Vagina (tissue), 2 donors: ENCODE results near the gene PLK2. TPM values are rescaled to one million over a fixed set of nuclear protein-coding genes. Genes with fewer than 3 reads are reported as not detected.

Experiments
- DNase-seq, 2 donors: peaks; one replicate each; pipeline ENCODE4 v3.0.0-alpha.2; 2017; ENCODE audit errors: extremely low spot score in 2 of 2
- H3K27ac ChIP-seq: fragments of 200-600 bp; sonication (generic); one replicate; pipeline ENCODE4 v1.5.1; 2019
- H3K27me3 ChIP-seq: fragments of 200-600 bp; sonication (generic); one replicate; pipeline ENCODE4 v1.5.1; 2019
- H3K36me3 ChIP-seq, 2 donors: fragments of 200-600 bp; sonication (generic); one replicate each; pipeline ENCODE4 v1.5.1; 2017 to 2019
- H3K4me1 ChIP-seq: fragments of 200-600 bp; sonication (generic); one replicate; pipeline ENCODE4 v1.5.1; 2019
- H3K4me3 ChIP-seq, 2 donors: fragments of 200-600 bp; sonication (generic); 1 replicate in 1 of 2; 2 replicates in 1 of 2; pipeline ENCODE4 v1.5.1; 2016 to 2019
- H3K9me3 ChIP-seq: fragments of 200-600 bp; sonication (generic); one replicate; pipeline ENCODE4 v1.5.1; 2019
- CTCF ChIP-seq, 3 experiments: fragments of 450-650 bp in 2 of 3; fragments of 200-600 bp in 1 of 3; sonication (generic) in 1 of 3; IDR thresholded peaks; one replicate each; pipeline ENCODE4 v1.5.1; 2017 to 2019; ENCODE audit warnings: antibody characterized with exemption in 3 of 3, mild to moderate bottlenecking in 2 of 3, moderate library complexity in 2 of 3
- POLR2A ChIP-seq, 2 donors: fragments of 450-650 bp; IDR thresholded peaks; one replicate each; pipeline ENCODE4 v1.6.1; 2017; ENCODE audit warnings: antibody characterized with exemption in 2 of 2, mild to moderate bottlenecking in 2 of 2, moderate library complexity in 2 of 2
- POLR2AphosphoS5 ChIP-seq, 2 donors: sonication (generic); formaldehyde crosslinking; IDR thresholded peaks; one replicate each; pipeline ENCODE4 v1.9.0; 2017; ENCODE audit warnings: antibody characterized with exemption in 2 of 2, mild to moderate bottlenecking in 2 of 2, low read depth in 1 of 2; ENCODE audit not compliant: insufficient read depth in 1 of 2
- intact Hi-C: fragments of 100-400 bp; cut with DNase I; formaldehyde crosslinking; loops from one replicate; pipeline ENCODE4 v1.15.1; 2023
- total RNA-seq: library from RNA; depleted of rRNA; stranded (reverse); fragments of >200 nt; gene quantifications from one replicate; pipeline ENCODE4 v1.2.3, GENCODE V29; 2016

The PLK2 gene
- total RNA-seq, 1 donor from 2014 or later = 169 TPM

GRCh38 chr5:58503390-58504046 lies 43.6 kb upstream of the PLK2 start:
- no peak for DNase-seq
- no peaks in the 10 kb centered on the region for H3K36me3 ChIP-seq
- no peak overlapping the region for H3K4me3 ChIP-seq
- H3K27me3 ChIP-seq = no peaks in the 10 kb centered on the region
- TF ChIP-seq CTCF (IDR thresholded peaks at IDR 0.05) (no peak), POLR2AphosphoS5 (IDR thresholded peaks at IDR 0.05; ENCODE audit: insufficient read depth in 1 of 2, low read depth in 1 of 2) (no peak), POLR2A (IDR thresholded peaks at IDR 0.05) (no peak)
- intact Hi-C loops = no loop called here
- no peak overlapping the region for H3K27ac ChIP-seq
- H3K4me1 ChIP-seq = no peaks in the 10 kb centered on the region
- H3K9me3 ChIP-seq = no peaks in the 10 kb centered on the region

DNA sequence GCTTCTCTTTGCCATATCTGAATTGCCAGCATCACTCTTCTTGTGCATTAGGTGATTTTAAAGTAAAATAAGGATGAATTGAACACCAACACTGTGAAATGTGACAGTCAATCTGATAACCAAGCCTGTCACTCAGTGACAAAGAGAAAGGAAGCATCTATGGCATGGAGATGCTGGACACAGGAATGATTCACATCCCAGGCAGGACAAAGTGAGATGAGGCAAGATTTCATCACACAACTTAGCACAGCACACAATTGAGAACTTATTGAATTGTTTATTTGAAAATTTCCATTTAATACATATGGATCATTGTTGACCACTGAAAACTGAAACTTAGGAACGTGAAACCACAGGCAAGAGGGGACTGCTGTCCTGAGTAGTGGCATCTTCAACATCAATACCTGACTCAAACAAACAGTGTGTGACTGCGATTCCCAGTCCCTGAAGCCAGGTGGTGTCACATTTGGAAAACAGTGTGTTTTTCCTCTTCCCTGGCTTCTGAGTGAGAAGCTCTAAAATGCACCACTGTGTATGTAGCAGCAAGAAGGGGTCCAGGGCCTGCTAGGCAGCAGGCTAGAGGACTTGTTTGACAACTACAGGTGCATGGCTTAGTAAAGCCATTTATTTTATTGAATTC lies 42.0 kb upstream of the PLK2 start:
- DNase-seq = no peak
- TF ChIP-seq POLR2AphosphoS5 (IDR thresholded peaks at IDR 0.05; ENCODE audit: insufficient read depth in 1 of 2, low read depth in 1 of 2) (no peak), POLR2A (IDR thresholded peaks at IDR 0.05) (no peak), CTCF (IDR thresholded peaks at IDR 0.05) (no peak)
- no peaks in the 10 kb centered on the region for H3K27me3 ChIP-seq
- no peaks in the 10 kb centered on the region for H3K36me3 ChIP-seq
- no peak overlapping the region for H3K27ac ChIP-seq
- no peak overlapping the region for H3K4me3 ChIP-seq
- intact Hi-C loops = no loop called here
- H3K4me1 ChIP-seq = no peaks in the 10 kb centered on the region
- no peaks in the 10 kb centered on the region for H3K9me3 ChIP-seq

DNA sequence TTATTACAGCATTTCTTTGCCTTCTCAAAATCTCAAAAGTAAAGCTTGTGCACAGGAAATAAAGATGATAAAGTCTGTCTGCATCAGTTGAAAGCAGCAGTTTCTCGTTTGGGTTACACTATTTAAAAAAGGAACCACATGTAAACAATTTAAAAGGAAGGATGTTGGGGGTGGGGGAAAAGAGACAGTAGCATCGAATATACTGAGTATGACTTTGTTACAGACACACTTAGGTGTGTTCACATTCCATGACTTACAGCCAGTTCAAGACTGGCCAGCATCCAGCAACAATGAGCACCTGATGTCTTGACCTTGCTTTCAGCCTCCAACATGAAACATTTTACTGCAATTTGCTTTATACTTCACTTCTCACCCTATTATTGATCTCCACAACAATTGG lies 40.1 kb upstream of the PLK2 start:
- intact Hi-C loops = loop anchor here (10.0 kb wide), 1 partner anchor 355 kb away; no protein-coding TSS in a partner anchor
- no peak overlapping the region for H3K4me3 ChIP-seq
- H3K27me3 ChIP-seq = no peaks in the 10 kb centered on the region
- no peak overlapping the region for H3K27ac ChIP-seq
- DNase-seq = no peak
- H3K9me3 ChIP-seq = no peaks in the 10 kb centered on the region
- no peaks in the 10 kb centered on the region for H3K4me1 ChIP-seq
- no peak for TF ChIP-seq POLR2A (IDR thresholded peaks at IDR 0.05)
- no peak for TF ChIP-seq POLR2AphosphoS5 (IDR thresholded peaks at IDR 0.05; ENCODE audit: insufficient read depth in 1 of 2, low read depth in 1 of 2)
- TF ChIP-seq CTCF (IDR thresholded peaks at IDR 0.05) = no peak
- H3K36me3 ChIP-seq = no peaks in the 10 kb centered on the region

DNA sequence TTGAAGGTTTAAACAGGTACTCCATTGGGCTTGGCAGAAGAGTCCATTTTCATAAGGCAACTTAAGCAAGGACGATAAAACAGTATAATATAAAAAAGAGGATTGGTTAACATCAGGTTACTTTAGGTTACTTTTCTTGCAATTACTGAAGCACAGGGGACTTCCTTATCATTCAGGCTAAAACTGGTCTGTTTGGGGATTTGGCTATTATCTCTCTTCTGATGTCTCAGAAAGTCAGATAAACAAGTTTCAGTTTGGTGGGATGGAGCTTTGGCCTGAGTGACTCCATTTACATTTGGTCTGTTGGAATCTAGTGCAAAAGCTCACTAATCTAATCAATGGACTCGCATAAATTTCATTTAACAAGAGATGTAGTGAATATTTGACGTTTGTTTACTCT lies 39.3 kb upstream of the PLK2 start:
- no peak overlapping the region for H3K4me3 ChIP-seq
- intact Hi-C loops = loop anchor here (10.0 kb wide), 1 partner anchor 356 kb away; no protein-coding TSS in a partner anchor
- no peak for DNase-seq
- no peak overlapping the region for H3K27ac ChIP-seq
- H3K36me3 ChIP-seq = no peaks in the 10 kb centered on the region
- no peak for TF ChIP-seq CTCF (IDR thresholded peaks at IDR 0.05)
- TF ChIP-seq POLR2AphosphoS5 (IDR thresholded peaks at IDR 0.05; ENCODE audit: insufficient read depth in 1 of 2, low read depth in 1 of 2) = no peak
- no peaks in the 10 kb centered on the region for H3K9me3 ChIP-seq
- H3K4me1 ChIP-seq = no peaks in the 10 kb centered on the region
- H3K27me3 ChIP-seq = no peaks in the 10 kb centered on the region

DNA sequence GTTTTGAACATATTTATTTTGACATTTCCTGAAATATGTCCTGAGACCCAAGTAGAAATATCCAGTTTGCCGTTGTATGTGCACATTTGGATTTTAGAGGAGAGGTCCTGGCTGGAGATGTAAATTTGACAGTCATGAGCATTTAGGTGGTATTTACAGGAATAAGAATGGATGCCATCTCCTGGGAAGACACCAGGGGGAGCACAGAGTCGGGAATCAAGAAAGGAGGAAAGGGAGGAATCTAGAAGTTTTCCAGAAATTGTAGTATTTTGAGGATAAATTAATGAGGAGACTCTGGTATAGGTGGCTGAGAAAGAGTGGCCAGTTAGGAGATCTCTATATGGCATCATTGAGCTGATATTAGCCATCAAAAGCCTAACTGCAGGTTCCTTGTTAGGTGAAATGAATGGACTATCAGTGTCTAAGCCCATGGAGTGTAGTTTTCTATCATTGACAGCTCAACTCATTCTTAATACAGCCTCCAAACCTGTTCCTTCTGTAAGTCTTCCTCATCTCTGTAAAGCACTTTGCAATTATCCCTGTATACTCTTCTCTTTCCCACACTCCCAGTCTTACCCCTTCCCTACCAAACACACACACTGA lies 38.6 kb upstream of the PLK2 start:
- H3K9me3 ChIP-seq = no peaks in the 10 kb centered on the region
- TF ChIP-seq POLR2A (IDR thresholded peaks at IDR 0.05) (no peak), CTCF (IDR thresholded peaks at IDR 0.05) (peak in 1 of 3 experiments; percentile 69), POLR2AphosphoS5 (IDR thresholded peaks at IDR 0.05; ENCODE audit: insufficient read depth in 1 of 2, low read depth in 1 of 2) (no peak)
- no peaks in the 10 kb centered on the region for H3K36me3 ChIP-seq
- no peaks in the 10 kb centered on the region for H3K27me3 ChIP-seq
- no peak for DNase-seq
- no peaks in the 10 kb centered on the region for H3K4me1 ChIP-seq
- intact Hi-C loops = loop anchor here (10.0 kb wide), 1 partner anchor 356 kb away; no protein-coding TSS in a partner anchor
- H3K27ac ChIP-seq = no peak overlapping the region
- no peak overlapping the region for H3K4me3 ChIP-seq
